Endothelial cell of umbilical vein (primary cell): Measurements from ENCODE around the gene FNDC8.

Source experiments
- CTCF ChIP-seq, 2 donors: IDR thresholded peaks; 1 replicate in 1 of 2; 2 replicates in 1 of 2; pipeline ENCODE4 v1.5.1; 2011; ENCODE audit warnings: low read length in 2 of 2, mild to moderate bottlenecking in 2 of 2, moderate library complexity in 2 of 2, control low read depth in 1 of 2, inconsistent platforms in 1 of 2, low read depth in 1 of 2; ENCODE audit not compliant: insufficient read depth in 1 of 2; ENCODE audit errors: extremely low read depth in 1 of 2
- EZH2 ChIP-seq: IDR thresholded peaks from 2 replicates; pipeline ENCODE4 v1.6.1; 2012; ENCODE audit warnings: borderline replicate concordance, low read depth, mild to moderate bottlenecking, moderate library complexity, low read length, inconsistent platforms; ENCODE audit not compliant: severe bottlenecking
- FOS ChIP-seq: IDR thresholded peaks from 2 replicates; pipeline ENCODE4 v1.6.1; 2011; ENCODE audit warnings: mild to moderate bottlenecking, low read length, moderate library complexity, borderline replicate concordance; ENCODE audit not compliant: insufficient read depth
- JUN ChIP-seq: IDR thresholded peaks from 2 replicates; pipeline ENCODE4 v1.6.1; 2011; ENCODE audit warnings: borderline replicate concordance, low read depth; ENCODE audit not compliant: insufficient read length, insufficient read depth
- MYC ChIP-seq: IDR thresholded peaks from one replicate; pipeline ENCODE4 v1.6.1; 2011; ENCODE audit warnings: mild to moderate bottlenecking, low read depth, low read length
- POLR2A ChIP-seq: IDR thresholded peaks from 2 replicates; pipeline ENCODE4 v1.6.1; 2012; ENCODE audit warnings: low read depth, mild to moderate bottlenecking, control low read depth, low read length
- POLR2AphosphoS5 ChIP-seq: IDR thresholded peaks from 2 replicates; pipeline ENCODE4 v1.6.1; 2012; ENCODE audit warnings: low read depth, mild to moderate bottlenecking, control low read depth, low read length, moderate library complexity; ENCODE audit not compliant: insufficient read depth
- TF ChIP-seq, protein P1 (sequence below): IDR thresholded peaks from 2 replicates; pipeline ENCODE4 v1.6.1; 2011; ENCODE audit not compliant: insufficient read depth, insufficient read length

DNA sequence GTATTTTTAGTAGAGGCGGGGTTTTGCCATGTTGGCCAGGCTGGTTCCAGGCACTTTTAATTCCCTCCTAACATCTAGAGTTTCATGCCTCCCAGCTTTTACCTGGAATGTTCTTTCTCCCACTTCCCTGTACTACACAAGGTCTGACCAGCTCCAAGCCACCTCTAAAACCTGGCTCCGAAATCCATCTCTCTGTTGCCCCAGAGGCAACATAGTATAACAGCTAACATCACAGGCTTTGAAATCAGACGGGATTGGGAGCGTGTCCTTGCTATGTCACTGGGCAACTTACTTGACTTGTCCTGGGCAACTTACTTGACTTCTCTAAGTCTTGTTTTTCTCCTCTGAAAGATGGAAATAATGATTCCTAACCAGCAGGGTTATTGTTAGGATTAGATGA is 41.3 kb downstream of the FNDC8 start:
- TF ChIP-seq POLR2A (no peak), CTCF (IDR thresholded peaks at IDR 0.05; ENCODE audit: extremely low read depth in 1 of 2, insufficient read depth in 1 of 2, low read depth in 1 of 2, low read length in 2 of 2) (no peak), MYC (no peak), JUN (no peak), EZH2 (no peak), FOS (no peak), POLR2AphosphoS5 (no peak)
- TF ChIP-seq, protein P1, sequence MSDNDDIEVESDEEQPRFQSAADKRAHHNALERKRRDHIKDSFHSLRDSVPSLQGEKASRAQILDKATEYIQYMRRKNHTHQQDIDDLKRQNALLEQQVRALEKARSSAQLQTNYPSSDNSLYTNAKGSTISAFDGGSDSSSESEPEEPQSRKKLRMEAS = no peak
